HepG2 (cell line): Measurements from ENCODE around the gene ZFP69B. TPM values are rescaled to one million over a fixed set of nuclear protein-coding genes. Genes with fewer than 3 reads are reported as not detected.

ENCODE experiments used
- CBX2 ChIP-seq, 2 experiments: fragments of 200-600 bp in 1 of 2; sonication (generic); formaldehyde crosslinking in 1 of 2; IDR thresholded peaks; 2 replicates each; pipeline versions ENCODE4 v1.7.0 to v1.8.1; 2018 to 2022; ENCODE audit warnings: low read depth in 2 of 2, low read length in 1 of 2, mild to moderate bottlenecking in 1 of 2, missing genetic modification reagents in 1 of 2
- EED ChIP-seq: sonication (generic); formaldehyde crosslinking; IDR thresholded peaks from 2 replicates; pipeline ENCODE4 v1.5.0; 2020; ENCODE audit warnings: mild to moderate bottlenecking, missing genetic modification reagents
- GATAD2A ChIP-seq: IDR thresholded peaks from 2 replicates; pipeline ENCODE4 v1.6.1; 2016
- PAXIP1 ChIP-seq: sonication (generic); formaldehyde crosslinking; conservative IDR thresholded peaks from 2 replicates; pipeline ENCODE4 v1.4.0; 2020; ENCODE audit warnings: mild to moderate bottlenecking, missing genetic modification reagents, moderate library complexity
- U2AF1 ChIP-seq: fragments of 200-400 bp; formaldehyde crosslinking; optimal IDR thresholded peaks from 2 replicates; pipeline ENCODE3; 2017; ENCODE audit warnings: mild to moderate bottlenecking, low read depth, low read length
- ZNF33B ChIP-seq: sonication (generic); formaldehyde crosslinking; IDR thresholded peaks from 2 replicates; pipeline ENCODE4 v1.5.1; 2020; ENCODE audit warnings: mild to moderate bottlenecking, missing genetic modification reagents
- ZNF383 ChIP-seq: sonication (generic); formaldehyde crosslinking; IDR thresholded peaks from 2 replicates; pipeline ENCODE4 v1.4.0; 2020; ENCODE audit warnings: missing genetic modification reagents, mild to moderate bottlenecking, borderline replicate concordance
- ZNF552 ChIP-seq: sonication (generic); formaldehyde crosslinking; IDR thresholded peaks from 2 replicates; pipeline ENCODE4 v1.9.0; 2022; ENCODE audit warnings: missing genetic modification reagents, mild to moderate bottlenecking, borderline replicate concordance
- ZNF660 ChIP-seq: sonication (generic); formaldehyde crosslinking; IDR thresholded peaks from 2 replicates; pipeline ENCODE4 v1.5.1; 2020; ENCODE audit warnings: mild to moderate bottlenecking, low read depth, missing genetic modification reagents, borderline replicate concordance
- ZSCAN9 ChIP-seq: IDR thresholded peaks from 2 replicates; pipeline ENCODE4 v1.6.1; 2016; ENCODE audit warnings: borderline replicate concordance
- polyA plus RNA-seq, 8 experiments: library from polyadenylated mRNA; depleted of rRNA in 3 of 8; stranded (reverse) in 7 of 8; unstranded in 1 of 8; fragments of >200 nt; fragmentation: Illumina TruSeq in 4 of 8; extraction: Trizol in 4 of 8; gene quantifications; 2 replicates each; pipeline versions ENCODE4 v1.2.1 to v1.2.3, GENCODE V29; 2011 to 2016; ENCODE audit warnings: low read depth in 4 of 8, missing spikeins in 1 of 8, mixed read lengths in 1 of 8; ENCODE audit not compliant: insufficient read depth in 1 of 8
- total RNA-seq, 5 experiments: library from RNA; depleted of rRNA; stranded (reverse); fragments of >200 nt; fragmentation: Illumina TruSeq; extraction: Trizol; gene quantifications; 2 replicates each; pipeline ENCODE4 v1.2.3, GENCODE V29; 2016; ENCODE audit warnings: low read depth in 1 of 5
- TF ChIP-seq, protein P1 (sequence below): sonication (generic); formaldehyde crosslinking; IDR thresholded peaks from 2 replicates; pipeline ENCODE4 v1.8.0; 2023; ENCODE audit warnings: mild to moderate bottlenecking, missing genetic modification reagents
- TF ChIP-seq, protein P2 (sequence below): sonication (generic); formaldehyde crosslinking; IDR thresholded peaks from 2 replicates; pipeline ENCODE4 v1.8.1; 2023; ENCODE audit warnings: mild to moderate bottlenecking, missing genetic modification reagents
- TF ChIP-seq, protein P3 (sequence below): IDR thresholded peaks from 2 replicates; pipeline ENCODE4 v1.6.1; 2012; ENCODE audit warnings: inconsistent platforms
- TF ChIP-seq, protein P4 (sequence below): sonication (generic); formaldehyde crosslinking; IDR thresholded peaks from 2 replicates; pipeline ENCODE4 v1.4.0; 2020; ENCODE audit warnings: missing genetic modification reagents
- TF ChIP-seq, protein P5 (sequence below): sonication (generic); formaldehyde crosslinking; IDR thresholded peaks from 2 replicates; pipeline ENCODE4 v1.8.0; 2022; ENCODE audit warnings: missing genetic modification reagents, mild to moderate bottlenecking, inconsistent platforms, borderline replicate concordance
- TF ChIP-seq, protein P6 (sequence below): sonication (generic); formaldehyde crosslinking; IDR thresholded peaks from 2 replicates; pipeline ENCODE4 v1.8.1; 2023; ENCODE audit warnings: mild to moderate bottlenecking, missing genetic modification reagents, borderline replicate concordance

Gene ZFP69B
- total and polyA plus RNA-seq, 2 of the 13 experiments (the other 11 are each of a cell fraction or from before 2014, with no cell fraction given), result 4.6 to 7.7 TPM

DNA sequence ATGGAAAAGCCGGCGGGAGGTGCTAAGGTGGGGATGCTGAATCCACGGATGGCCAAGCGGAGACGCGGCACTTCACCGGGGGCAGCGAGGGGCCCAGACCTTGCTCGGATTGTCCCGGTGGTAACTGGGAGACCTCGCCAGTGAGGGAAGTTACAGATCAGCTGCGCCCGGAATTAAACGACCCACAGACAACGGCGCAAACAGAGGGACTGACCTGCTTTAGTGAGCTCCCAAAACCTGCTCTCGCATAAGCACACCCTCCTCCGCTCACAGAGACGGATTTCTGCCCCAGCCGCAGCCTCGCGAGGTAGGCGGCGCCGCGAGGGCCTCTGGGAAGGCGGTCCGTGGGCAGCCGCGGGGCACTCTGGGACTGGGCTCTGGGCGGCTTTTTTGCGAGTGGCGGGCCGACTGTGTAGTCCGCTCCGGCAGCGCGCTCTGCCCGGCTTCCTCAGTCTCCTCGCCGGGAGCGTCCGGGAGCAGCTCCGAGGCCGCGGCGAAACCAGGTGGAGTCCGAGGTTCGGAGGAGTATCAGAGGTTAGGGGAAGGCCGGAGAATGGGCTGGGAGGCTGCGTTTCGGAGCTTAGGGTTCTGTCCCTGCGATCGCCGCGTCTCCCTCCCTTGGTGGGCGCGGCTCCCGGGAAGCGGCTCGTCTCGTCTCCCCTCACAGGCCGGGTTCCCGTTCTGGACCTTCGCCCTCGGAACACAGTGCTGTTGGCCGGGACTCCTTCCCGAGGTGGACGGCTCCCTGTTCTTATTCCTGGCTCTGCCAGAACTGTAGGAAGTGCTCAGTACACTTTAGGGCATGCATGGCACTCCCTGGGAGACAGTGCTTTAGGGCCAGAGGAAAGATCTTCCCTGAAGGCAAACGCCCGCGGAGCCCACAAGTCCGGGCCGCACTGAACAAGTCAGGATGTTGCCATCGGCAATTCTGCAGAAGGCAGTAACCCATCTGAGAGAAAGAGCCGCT is 58.4 kb downstream of the ZFP69B start, which contains the start of gene EXO5 (continued):
- TF ChIP-seq PAXIP1 (CRISPR knock-in tag) (peak; percentile 63), ZNF660 (CRISPR knock-in tag) (no peak), U2AF1 (no peak), CBX2 (IDR thresholded peaks at IDR 0.05; ENCODE audit: low read depth, low read length) (no peak), CBX2 (CRISPR knock-in tag; IDR thresholded peaks at IDR 0.05; ENCODE audit: low read depth) (no peak), EED (peak; percentile 21; the same call in 1 of the 2 replicates), ZNF33B (0 out of 2 replicates have a peak, but pooled peaks have one; percentile 75), GATAD2A (CRISPR knock-in tag) (peak; percentile 57; the same call in 1 of the 2 replicates), ZNF383 (CRISPR knock-in tag) (peak; percentile 44; the same call in 1 of the 2 replicates), ZSCAN9 (no peak), ZNF552 (CRISPR knock-in tag) (peak; percentile 74; the same call in 1 of the 2 replicates)
- TF ChIP-seq, protein P1, sequence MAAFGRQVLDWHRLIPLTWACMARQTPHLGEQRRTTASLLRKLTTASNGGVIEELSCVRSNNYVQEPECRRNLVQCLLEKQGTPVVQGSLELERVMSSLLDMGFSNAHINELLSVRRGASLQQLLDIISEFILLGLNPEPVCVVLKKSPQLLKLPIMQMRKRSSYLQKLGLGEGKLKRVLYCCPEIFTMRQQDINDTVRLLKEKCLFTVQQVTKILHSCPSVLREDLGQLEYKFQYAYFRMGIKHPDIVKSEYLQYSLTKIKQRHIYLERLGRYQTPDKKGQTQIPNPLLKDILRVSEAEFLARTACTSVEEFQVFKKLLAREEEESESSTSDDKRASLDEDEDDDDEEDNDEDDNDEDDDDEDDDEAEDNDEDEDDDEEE (CRISPR knock-in tag), result peak; percentile 76; the same call in 1 of the 2 replicates
- TF ChIP-seq, protein P2, sequence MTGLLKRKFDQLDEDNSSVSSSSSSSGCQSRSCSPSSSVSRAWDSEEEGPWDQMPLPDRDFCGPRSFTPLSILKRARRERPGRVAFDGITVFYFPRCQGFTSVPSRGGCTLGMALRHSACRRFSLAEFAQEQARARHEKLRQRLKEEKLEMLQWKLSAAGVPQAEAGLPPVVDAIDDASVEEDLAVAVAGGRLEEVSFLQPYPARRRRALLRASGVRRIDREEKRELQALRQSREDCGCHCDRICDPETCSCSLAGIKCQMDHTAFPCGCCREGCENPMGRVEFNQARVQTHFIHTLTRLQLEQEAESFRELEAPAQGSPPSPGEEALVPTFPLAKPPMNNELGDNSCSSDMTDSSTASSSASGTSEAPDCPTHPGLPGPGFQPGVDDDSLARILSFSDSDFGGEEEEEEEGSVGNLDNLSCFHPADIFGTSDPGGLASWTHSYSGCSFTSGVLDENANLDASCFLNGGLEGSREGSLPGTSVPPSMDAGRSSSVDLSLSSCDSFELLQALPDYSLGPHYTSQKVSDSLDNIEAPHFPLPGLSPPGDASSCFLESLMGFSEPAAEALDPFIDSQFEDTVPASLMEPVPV (CRISPR knock-in tag), result no peak; the same call in 1 of the 2 replicates
- TF ChIP-seq, protein P3, sequence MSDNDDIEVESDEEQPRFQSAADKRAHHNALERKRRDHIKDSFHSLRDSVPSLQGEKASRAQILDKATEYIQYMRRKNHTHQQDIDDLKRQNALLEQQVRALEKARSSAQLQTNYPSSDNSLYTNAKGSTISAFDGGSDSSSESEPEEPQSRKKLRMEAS, result peak; percentile 87
- TF ChIP-seq, protein P4, sequence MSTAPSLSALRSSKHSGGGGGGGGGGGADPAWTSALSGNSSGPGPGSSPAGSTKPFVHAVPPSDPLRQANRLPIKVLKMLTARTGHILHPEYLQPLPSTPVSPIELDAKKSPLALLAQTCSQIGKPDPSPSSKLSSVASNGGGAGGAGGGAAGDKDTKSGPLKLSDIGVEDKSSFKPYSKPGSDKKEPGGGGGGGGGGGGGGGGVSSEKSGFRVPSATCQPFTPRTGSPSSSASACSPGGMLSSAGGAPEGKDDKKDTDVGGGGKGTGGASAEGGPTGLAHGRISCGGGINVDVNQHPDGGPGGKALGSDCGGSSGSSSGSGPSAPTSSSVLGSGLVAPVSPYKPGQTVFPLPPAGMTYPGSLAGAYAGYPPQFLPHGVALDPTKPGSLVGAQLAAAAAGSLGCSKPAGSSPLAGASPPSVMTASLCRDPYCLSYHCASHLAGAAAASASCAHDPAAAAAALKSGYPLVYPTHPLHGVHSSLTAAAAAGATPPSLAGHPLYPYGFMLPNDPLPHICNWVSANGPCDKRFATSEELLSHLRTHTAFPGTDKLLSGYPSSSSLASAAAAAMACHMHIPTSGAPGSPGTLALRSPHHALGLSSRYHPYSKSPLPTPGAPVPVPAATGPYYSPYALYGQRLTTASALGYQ (CRISPR knock-in tag), result peak; percentile 79
- TF ChIP-seq, protein P5, sequence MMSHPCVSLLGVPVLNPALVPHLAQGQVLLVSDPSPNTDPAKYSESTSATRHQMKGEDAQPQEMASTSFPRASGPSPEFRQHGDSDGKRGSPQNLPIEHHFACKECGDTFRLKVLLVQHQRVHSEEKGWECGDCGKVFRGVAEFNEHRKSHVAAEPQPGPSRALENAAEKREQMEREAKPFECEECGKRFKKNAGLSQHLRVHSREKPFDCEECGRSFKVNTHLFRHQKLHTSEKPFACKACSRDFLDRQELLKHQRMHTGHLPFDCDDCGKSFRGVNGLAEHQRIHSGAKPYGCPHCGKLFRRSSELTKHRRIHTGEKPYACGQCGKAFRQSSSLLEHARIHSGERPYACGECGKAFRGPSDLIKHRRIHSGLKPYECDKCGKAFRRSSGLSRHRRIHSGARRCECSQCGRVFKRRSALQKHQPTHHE (CRISPR knock-in tag), result peak; percentile 85; the same call in 1 of the 2 replicates
- TF ChIP-seq, protein P6, sequence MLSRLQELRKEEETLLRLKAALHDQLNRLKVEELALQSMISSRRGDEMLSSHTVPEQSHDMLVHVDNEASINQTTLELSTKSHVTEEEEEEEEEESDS (CRISPR knock-in tag), result 0 out of 2 replicates have a peak, but pooled peaks have one; percentile 14
